IMR-90 (cell line): Measurements from ENCODE around the gene AQP12B. TPM values are rescaled to one million over a fixed set of nuclear protein-coding genes. Genes with fewer than 3 reads are reported as not detected.

Experiments
- ATAC-seq: fragments of 200-7000 bp; cut with Tn5 transposase; 2 replicates; pipeline ENCODE4 v1.9.1; 2020; ENCODE audit warnings: low read depth, mild to moderate bottlenecking, moderate library complexity
- BruUV-seq: library from RNA; stranded (reverse); fragments of 400-500 nt; replicated peaks from 2 replicates; lab custom pipeline; 2021; lab: Mats Ljungman, UMichigan
- CTCF ChIA-PET: fragments of 300-600 bp; formaldehyde crosslinking; extraction: SDS; loops from one replicate; lab custom pipeline; 2021; ENCODE audit warnings: antibody characterized with exemption; lab: Yijun Ruan, JAX
- POLR2A ChIA-PET: fragments of 300-600 bp; sonication (Branson Sonifier 250); formaldehyde crosslinking; loops from one replicate; lab custom pipeline; 2022; ENCODE audit warnings: antibody characterized with exemption; ENCODE audit not compliant: unreplicated experiment; lab: Charles Lee
- DNase-seq: peaks from one replicate; pipeline ENCODE4 v3.0.0; 2013
- H2AFZ ChIP-seq: replicated peaks from 2 replicates; pipeline ENCODE3; 2013; ENCODE audit warnings: low read length, mild to moderate bottlenecking; ENCODE audit not compliant: poor library complexity
- H2AK5ac ChIP-seq: 2 replicates; pipeline ENCODE4 v1.6.1; 2013; ENCODE audit warnings: low read depth, low read length, inconsistent platforms
- H2AK9ac ChIP-seq: replicated peaks from 2 replicates; pipeline ENCODE3; 2013; ENCODE audit warnings: mild to moderate bottlenecking, low read depth, low read length, moderate library complexity; ENCODE audit not compliant: poor library complexity
- H2BK120ac ChIP-seq: 2 replicates; pipeline ENCODE4 v1.6.1; 2013; ENCODE audit warnings: low read depth, low read length, inconsistent platforms
- H2BK15ac ChIP-seq: 3 replicates; pipeline ENCODE4 v1.6.1; 2013; ENCODE audit warnings: low read depth, low read length, inconsistent platforms
- H2BK20ac ChIP-seq: 2 replicates; pipeline ENCODE4 v1.6.1; 2013; ENCODE audit warnings: low read depth, mild to moderate bottlenecking, inconsistent platforms, low read length, moderate library complexity
- H2BK5ac ChIP-seq: 2 replicates; pipeline ENCODE4 v1.6.1; 2013; ENCODE audit warnings: mild to moderate bottlenecking, low read depth, low read length, inconsistent platforms; ENCODE audit not compliant: poor library complexity, severe bottlenecking
- H3K14ac ChIP-seq: replicated peaks from 2 replicates; pipeline ENCODE4 v1.6.1; 2013; ENCODE audit warnings: low read depth, low read length, inconsistent platforms
- H3K18ac ChIP-seq: 2 replicates; pipeline ENCODE4 v1.6.1; 2013; ENCODE audit warnings: low read depth, low read length, control low read depth
- H3K23ac ChIP-seq: 2 replicates; pipeline ENCODE4 v1.6.1; 2013; ENCODE audit warnings: low read depth, low read length, inconsistent platforms
- H3K27ac ChIP-seq: 2 replicates; pipeline ENCODE4 v1.5.1; 2013; ENCODE audit warnings: mild to moderate bottlenecking, control low read depth, low read length; ENCODE audit not compliant: insufficient read depth
- H3K27me3 ChIP-seq: 2 replicates; pipeline ENCODE4 v1.6.1; 2013; ENCODE audit warnings: low read length; ENCODE audit not compliant: control insufficient read depth, insufficient read depth
- H3K36me3 ChIP-seq: 2 replicates; pipeline ENCODE4 v1.6.1; 2013; ENCODE audit warnings: low read length, mixed read lengths; ENCODE audit not compliant: control insufficient read depth, insufficient read depth
- H3K4ac ChIP-seq: 2 replicates; pipeline ENCODE4 v1.6.1; 2013; ENCODE audit warnings: low read depth, low read length, inconsistent platforms
- H3K4me1 ChIP-seq: 2 replicates; pipeline ENCODE4 v1.6.1; 2013; ENCODE audit warnings: low read length, mixed read lengths; ENCODE audit not compliant: control insufficient read depth, insufficient read depth
- H3K4me2 ChIP-seq: 2 replicates; pipeline ENCODE4 v1.6.1; 2013; ENCODE audit warnings: low read depth, mild to moderate bottlenecking, control low read depth, low read length, moderate library complexity
- H3K4me3 ChIP-seq: 2 replicates; pipeline ENCODE4 v1.5.1; 2013; ENCODE audit warnings: low read depth, mild to moderate bottlenecking, control low read depth, low read length, moderate library complexity; ENCODE audit not compliant: insufficient read depth
- H3K56ac ChIP-seq: 2 replicates; pipeline ENCODE4 v1.6.1; 2013; ENCODE audit warnings: low read length, inconsistent platforms; ENCODE audit not compliant: insufficient read depth; ENCODE audit errors: extremely low read depth
- H3K79me1 ChIP-seq, 2 experiments: 2 replicates each; pipeline ENCODE4 v1.6.1; 2013; ENCODE audit warnings: low read length in 2 of 2, inconsistent platforms in 1 of 2, low read depth in 1 of 2
- H3K9ac ChIP-seq: 2 replicates; pipeline ENCODE4 v1.6.1; 2013; ENCODE audit warnings: low read depth, low read length, control low read depth
- H3K9me1 ChIP-seq: 2 replicates; pipeline ENCODE4 v1.6.1; 2013; ENCODE audit warnings: low read length, inconsistent platforms; ENCODE audit not compliant: insufficient read depth
- H3K9me3 ChIP-seq: 2 replicates; pipeline ENCODE4 v1.6.1; 2013; ENCODE audit warnings: low read length; ENCODE audit not compliant: control insufficient read depth, insufficient read depth
- H4K20me1 ChIP-seq: 2 replicates; pipeline ENCODE4 v1.6.1; 2013; ENCODE audit warnings: low read length, inconsistent platforms; ENCODE audit not compliant: insufficient read depth
- H4K5ac ChIP-seq: 2 replicates; pipeline ENCODE4 v1.6.1; 2013; ENCODE audit warnings: mild to moderate bottlenecking, low read depth, low read length, control low read depth
- H4K8ac ChIP-seq, 2 experiments: 2 replicates each; pipeline ENCODE4 v1.6.1; 2013; ENCODE audit warnings: low read depth in 2 of 2, low read length in 2 of 2, control low read depth in 1 of 2, inconsistent platforms in 1 of 2
- H4K91ac ChIP-seq: 2 replicates; pipeline ENCODE4 v1.6.1; 2013; ENCODE audit warnings: low read depth, low read length, inconsistent platforms; ENCODE audit not compliant: insufficient read depth
- CEBPB ChIP-seq: IDR thresholded peaks from 2 replicates; pipeline ENCODE4 v1.6.1; 2012; ENCODE audit warnings: low read depth, low read length, improper control_type of control experiment
- MAZ ChIP-seq: IDR thresholded peaks from 2 replicates; pipeline ENCODE4 v1.6.1; 2012; ENCODE audit warnings: low read depth, mild to moderate bottlenecking, low read length, improper control_type of control experiment, moderate library complexity, borderline replicate concordance
- MXI1 ChIP-seq: IDR thresholded peaks from 2 replicates; pipeline ENCODE4 v1.6.1; 2012; ENCODE audit warnings: low read depth, mild to moderate bottlenecking, low read length, moderate library complexity, borderline replicate concordance
- POLR2A ChIP-seq: IDR thresholded peaks from 2 replicates; pipeline ENCODE4 v1.6.1; 2012; ENCODE audit warnings: mild to moderate bottlenecking, low read depth, low read length
- RAD21 ChIP-seq: IDR thresholded peaks from 2 replicates; pipeline ENCODE4 v1.6.1; 2012; ENCODE audit warnings: low read length, improper control_type of control experiment
- RCOR1 ChIP-seq: IDR thresholded peaks from 2 replicates; pipeline ENCODE4 v1.6.1; 2012; ENCODE audit warnings: mild to moderate bottlenecking, low read length, improper control_type of control experiment; ENCODE audit not compliant: insufficient replicate concordance
- SMC3 ChIP-seq: fragments of 150-350 bp; IDR thresholded peaks from 2 replicates; pipeline ENCODE4 v1.6.1; 2016; ENCODE audit warnings: low read depth, mild to moderate bottlenecking, antibody characterized with exemption, low read length, moderate library complexity
- WGBS, 2 experiments: methylation state at CpG; one replicate each; pipeline versions ENCODE4 v1.1.5 to v1.1.7; 2013; ENCODE audit warnings: missing lambda C conversion rate in 2 of 2; ENCODE audit not compliant: insufficient read length in 1 of 2; ENCODE audit errors: extremely low coverage in 2 of 2; 5-methylcytosine and 5-hydroxymethylcytosine counted together
- dilution Hi-C: fragments of 300-500 bp; cut with HindIII; formaldehyde crosslinking; loops from one replicate; pipeline ENCODE4 v1.14.3; 2018; ENCODE audit warnings: low sequenced_read_pairs; ENCODE audit not compliant: unreplicated experiment
- in situ Hi-C: fragments of 300-500 bp; cut with MboI; formaldehyde crosslinking; loops from 3 replicates; pipeline ENCODE4 v1.14.3; 2019; ENCODE audit warnings: low sequenced_read_pairs, inconsistent platforms, mixed read lengths
- intact Hi-C: fragments of 100-400 bp; cut with micrococcal nuclease; formaldehyde crosslinking; loops from 2 replicates; pipeline ENCODE4 v1.10.0; 2022
- polyA plus RNA-seq, 3 experiments: library from polyadenylated mRNA; depleted of rRNA; stranded (reverse); fragments of >200 nt; gene quantifications; 2 replicates each; pipeline ENCODE4 v1.2.3, GENCODE V29; 2012; ENCODE audit warnings: low replicate concordance in 1 of 3
- total RNA-seq: library from RNA; depleted of rRNA; stranded (reverse); fragments of >200 nt; gene quantifications from 2 replicates; pipeline ENCODE4 v1.2.3, GENCODE V29; 2012
- TF ChIP-seq, protein P1 (sequence below): fragments of 150-350 bp; IDR thresholded peaks from 2 replicates; pipeline ENCODE4 v1.6.1; 2017; ENCODE audit warnings: mild to moderate bottlenecking, antibody characterized with exemption, low read length, low read depth

AQP12B gene
- total and polyA plus RNA-seq, 2 of the 4 experiments (the other 2 are of a cell fraction), result not detected

GRCh38 chr2:240637901-240638345 is 44.8 kb downstream of the AQP12B start:
- no peak overlapping the region for H2BK15ac ChIP-seq
- ChIA-PET POLR2A (no interaction called here), CTCF (no interaction called here)
- H4K20me1 ChIP-seq, result no peaks in the 10 kb centered on the region
- no peak overlapping the region for H3K4ac ChIP-seq
- 58% methylated on average over 5 of the region's 8 CpGs; no CpG with 5 or more reads in 1 of the 2 experiments for WGBS, 2 experiments
- ATAC-seq, result no peak
- H3K27me3 ChIP-seq, result peaks cover 12% of the 10 kb centered on the region
- no peaks in the 10 kb centered on the region for H3K4me1 ChIP-seq
- no peak overlapping the region for H2BK120ac ChIP-seq
- H3K18ac ChIP-seq, result no peak overlapping the region
- H3K36me3 ChIP-seq, result no peaks in the 10 kb centered on the region
- no peaks in the 10 kb centered on the region for H3K9me1 ChIP-seq
- DNase-seq, result no peak
- no peak overlapping the region for H3K14ac ChIP-seq
- H2AK5ac ChIP-seq, result no peak overlapping the region
- H4K5ac ChIP-seq, result no peak overlapping the region
- no peak overlapping the region for H4K8ac ChIP-seq
- no peak overlapping the region for H3K27ac ChIP-seq
- no peak overlapping the region for H2AK9ac ChIP-seq
- TF ChIP-seq POLR2A, result no peak
- no peak for TF ChIP-seq MAZ
- TF ChIP-seq RCOR1, result no peak
- no peak for TF ChIP-seq MXI1
- TF ChIP-seq CEBPB, result no peak
- no peak for TF ChIP-seq RAD21
- TF ChIP-seq SMC3, result no peak
- TF ChIP-seq, protein P1, sequence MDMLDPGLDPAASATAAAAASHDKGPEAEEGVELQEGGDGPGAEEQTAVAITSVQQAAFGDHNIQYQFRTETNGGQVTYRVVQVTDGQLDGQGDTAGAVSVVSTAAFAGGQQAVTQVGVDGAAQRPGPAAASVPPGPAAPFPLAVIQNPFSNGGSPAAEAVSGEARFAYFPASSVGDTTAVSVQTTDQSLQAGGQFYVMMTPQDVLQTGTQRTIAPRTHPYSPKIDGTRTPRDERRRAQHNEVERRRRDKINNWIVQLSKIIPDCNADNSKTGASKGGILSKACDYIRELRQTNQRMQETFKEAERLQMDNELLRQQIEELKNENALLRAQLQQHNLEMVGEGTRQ, result no peak
- intact Hi-C loops (no loop called here), dilution Hi-C loops (no loop called here), in situ Hi-C loops (no loop called here)
- H3K9me3 ChIP-seq, result peaks cover 7% of the 10 kb centered on the region
- no peak overlapping the region for H3K4me2 ChIP-seq
- H2BK20ac ChIP-seq, result no peak overlapping the region
- no peak overlapping the region for H3K9ac ChIP-seq
- H3K4me3 ChIP-seq, result no peak overlapping the region
- H2AFZ ChIP-seq, result no peak overlapping the region
- H2BK5ac ChIP-seq, result no peak overlapping the region
- H3K23ac ChIP-seq, result no peak overlapping the region
- no TSS peak for BruUV-seq
- no peak overlapping the region for H3K56ac ChIP-seq
- H4K91ac ChIP-seq, result no peak overlapping the region
- H3K79me1 ChIP-seq, result no peaks in the 10 kb centered on the region
